ENCODE results near the gene IFITM2. TPM values are rescaled to one million over a fixed set of nuclear protein-coding genes. Genes with fewer than 3 reads are reported as not detected.

Gene IFITM2
- total and polyA plus RNA-seq, 4 donors: 8.5 to 1,441 (median 404) TPM

DNA sequence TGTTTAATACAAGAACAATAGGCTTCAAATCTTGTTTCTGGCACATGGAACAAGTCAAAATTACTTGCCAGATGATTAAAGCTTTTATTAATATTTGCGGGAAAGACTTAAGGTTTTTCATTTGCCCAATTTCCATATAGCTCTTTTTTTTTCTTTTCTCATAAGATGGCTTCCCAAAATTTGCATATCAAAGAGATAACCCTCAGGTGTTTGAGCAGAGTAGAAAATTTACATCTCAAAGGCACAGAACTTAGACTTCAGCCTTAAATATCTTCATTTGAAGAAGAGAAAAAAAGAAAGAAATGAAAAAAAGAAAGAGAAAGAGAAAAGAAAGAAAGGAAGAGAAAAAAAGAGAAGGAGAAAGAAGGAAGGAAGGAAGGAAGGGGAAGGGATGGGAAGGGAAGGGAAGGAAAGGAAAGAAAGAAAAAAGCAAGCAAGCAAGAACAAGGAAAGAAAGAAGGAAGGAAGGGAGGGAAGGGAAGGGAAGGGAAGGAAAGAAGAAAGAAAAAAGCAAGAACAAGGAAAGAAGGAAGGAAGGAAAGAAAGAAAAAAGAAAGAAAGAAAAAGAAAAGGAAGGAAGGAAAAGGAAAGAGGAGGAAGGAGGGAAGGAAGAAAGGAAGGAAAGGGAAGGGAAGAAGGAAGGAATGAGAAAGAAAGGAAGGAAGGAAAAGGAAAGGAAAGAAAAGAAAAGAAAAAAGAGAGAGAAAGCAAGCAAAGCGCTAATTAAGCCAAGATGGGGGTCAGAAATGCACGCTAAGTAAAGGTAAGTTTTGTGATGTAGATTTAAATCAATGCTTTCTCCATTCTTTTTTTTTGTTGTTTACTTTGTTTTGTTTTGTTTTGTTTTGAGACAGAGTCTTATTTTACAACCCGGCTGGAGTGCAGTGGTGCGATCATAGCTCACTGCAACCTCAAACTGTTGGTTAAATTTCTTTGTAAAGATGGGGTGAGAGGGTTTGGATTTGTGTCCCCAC lies 33.2 kb downstream of the IFITM2 start (continued):
- no peak for TF ChIP-seq HNF4G (IDR thresholded peaks at IDR 0.05)
- TF ChIP-seq NR2F2 (IDR thresholded peaks at IDR 0.05): no peak

DNA sequence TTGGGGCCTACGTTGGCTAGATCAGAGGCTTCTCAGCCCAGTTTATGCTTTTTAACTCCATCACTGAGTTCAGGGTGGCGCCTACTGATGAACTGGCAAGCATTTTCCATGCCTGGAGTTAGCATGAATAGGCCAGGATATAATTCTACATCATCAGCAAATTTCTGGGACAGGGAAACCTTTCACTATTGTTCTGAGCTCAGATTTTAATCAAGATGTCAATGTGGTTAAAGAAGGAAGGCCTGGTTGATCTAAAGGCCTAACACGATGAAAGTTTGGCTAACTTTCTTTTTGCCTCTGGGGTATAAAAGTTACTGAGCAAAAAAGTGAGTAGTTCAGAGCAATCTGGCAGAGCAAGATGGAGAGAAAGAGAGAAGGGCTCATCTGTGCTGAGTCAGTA lies 34.7 kb downstream of the IFITM2 start:
- no peaks in the 10 kb centered on the region for H3K4me1 ChIP-seq (ENCODE audit: control insufficient read depth in 4 of 4, insufficient read depth in 4 of 4, low read length in 3 of 4)
- DNase-seq (ENCODE audit: low spot score): no peak
- H3K9me3 ChIP-seq (ENCODE audit: control insufficient read depth in 4 of 4, low read length in 3 of 4): no peaks in the 10 kb centered on the region
- no peak overlapping the region for H3K27ac ChIP-seq (ENCODE audit: low read depth in 1 of 2, low read length in 2 of 2)
- H3K4me3 ChIP-seq (ENCODE audit: low read depth in 1 of 3, low read length in 3 of 3): no peak overlapping the region
- no peaks in the 10 kb centered on the region for H3K27me3 ChIP-seq (ENCODE audit: control insufficient read depth in 4 of 4, insufficient read depth in 4 of 4, low read length in 3 of 4)
- H3K36me3 ChIP-seq (ENCODE audit: control insufficient read depth in 4 of 4, insufficient read depth in 3 of 4, low read depth in 1 of 4, low read length in 3 of 4): no peaks in the 10 kb centered on the region
- TF ChIP-seq, protein P1, sequence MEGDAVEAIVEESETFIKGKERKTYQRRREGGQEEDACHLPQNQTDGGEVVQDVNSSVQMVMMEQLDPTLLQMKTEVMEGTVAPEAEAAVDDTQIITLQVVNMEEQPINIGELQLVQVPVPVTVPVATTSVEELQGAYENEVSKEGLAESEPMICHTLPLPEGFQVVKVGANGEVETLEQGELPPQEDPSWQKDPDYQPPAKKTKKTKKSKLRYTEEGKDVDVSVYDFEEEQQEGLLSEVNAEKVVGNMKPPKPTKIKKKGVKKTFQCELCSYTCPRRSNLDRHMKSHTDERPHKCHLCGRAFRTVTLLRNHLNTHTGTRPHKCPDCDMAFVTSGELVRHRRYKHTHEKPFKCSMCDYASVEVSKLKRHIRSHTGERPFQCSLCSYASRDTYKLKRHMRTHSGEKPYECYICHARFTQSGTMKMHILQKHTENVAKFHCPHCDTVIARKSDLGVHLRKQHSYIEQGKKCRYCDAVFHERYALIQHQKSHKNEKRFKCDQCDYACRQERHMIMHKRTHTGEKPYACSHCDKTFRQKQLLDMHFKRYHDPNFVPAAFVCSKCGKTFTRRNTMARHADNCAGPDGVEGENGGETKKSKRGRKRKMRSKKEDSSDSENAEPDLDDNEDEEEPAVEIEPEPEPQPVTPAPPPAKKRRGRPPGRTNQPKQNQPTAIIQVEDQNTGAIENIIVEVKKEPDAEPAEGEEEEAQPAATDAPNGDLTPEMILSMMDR (IDR thresholded peaks at IDR 0.05; ENCODE audit: low read depth, low read length, missing input control): no peak
- TF ChIP-seq HNF4A (conservative IDR thresholded peaks at IDR 0.05): no peak
- TF ChIP-seq, protein P2, sequence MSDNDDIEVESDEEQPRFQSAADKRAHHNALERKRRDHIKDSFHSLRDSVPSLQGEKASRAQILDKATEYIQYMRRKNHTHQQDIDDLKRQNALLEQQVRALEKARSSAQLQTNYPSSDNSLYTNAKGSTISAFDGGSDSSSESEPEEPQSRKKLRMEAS (IDR thresholded peaks at IDR 0.05): no peak
- TF ChIP-seq YY1 (IDR thresholded peaks at IDR 0.05): no peak
- TF ChIP-seq, protein P3, sequence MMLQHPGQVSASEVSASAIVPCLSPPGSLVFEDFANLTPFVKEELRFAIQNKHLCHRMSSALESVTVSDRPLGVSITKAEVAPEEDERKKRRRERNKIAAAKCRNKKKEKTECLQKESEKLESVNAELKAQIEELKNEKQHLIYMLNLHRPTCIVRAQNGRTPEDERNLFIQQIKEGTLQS (IDR thresholded peaks at IDR 0.05): no peak
- TF ChIP-seq JUND (IDR thresholded peaks at IDR 0.05): no peak
- no peak for TF ChIP-seq RAD21 (IDR thresholded peaks at IDR 0.05)
- no peak for TF ChIP-seq FOXA1 (IDR thresholded peaks at IDR 0.05)
- TF ChIP-seq, protein P4, sequence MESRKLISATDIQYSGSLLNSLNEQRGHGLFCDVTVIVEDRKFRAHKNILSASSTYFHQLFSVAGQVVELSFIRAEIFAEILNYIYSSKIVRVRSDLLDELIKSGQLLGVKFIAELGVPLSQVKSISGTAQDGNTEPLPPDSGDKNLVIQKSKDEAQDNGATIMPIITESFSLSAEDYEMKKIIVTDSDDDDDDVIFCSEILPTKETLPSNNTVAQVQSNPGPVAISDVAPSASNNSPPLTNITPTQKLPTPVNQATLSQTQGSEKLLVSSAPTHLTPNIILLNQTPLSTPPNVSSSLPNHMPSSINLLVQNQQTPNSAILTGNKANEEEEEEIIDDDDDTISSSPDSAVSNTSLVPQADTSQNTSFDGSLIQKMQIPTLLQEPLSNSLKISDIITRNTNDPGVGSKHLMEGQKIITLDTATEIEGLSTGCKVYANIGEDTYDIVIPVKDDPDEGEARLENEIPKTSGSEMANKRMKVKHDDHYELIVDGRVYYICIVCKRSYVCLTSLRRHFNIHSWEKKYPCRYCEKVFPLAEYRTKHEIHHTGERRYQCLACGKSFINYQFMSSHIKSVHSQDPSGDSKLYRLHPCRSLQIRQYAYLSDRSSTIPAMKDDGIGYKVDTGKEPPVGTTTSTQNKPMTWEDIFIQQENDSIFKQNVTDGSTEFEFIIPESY (IDR thresholded peaks at IDR 0.05): no peak
- TF ChIP-seq TAF1 (conservative IDR thresholded peaks at IDR 0.05): no peak
- WGBS: 77% methylated on average over 3 of the region's 3 CpGs
- H3K9ac ChIP-seq (ENCODE audit: low read depth in 1 of 2, low read length in 2 of 2): no peak overlapping the region

DNA sequence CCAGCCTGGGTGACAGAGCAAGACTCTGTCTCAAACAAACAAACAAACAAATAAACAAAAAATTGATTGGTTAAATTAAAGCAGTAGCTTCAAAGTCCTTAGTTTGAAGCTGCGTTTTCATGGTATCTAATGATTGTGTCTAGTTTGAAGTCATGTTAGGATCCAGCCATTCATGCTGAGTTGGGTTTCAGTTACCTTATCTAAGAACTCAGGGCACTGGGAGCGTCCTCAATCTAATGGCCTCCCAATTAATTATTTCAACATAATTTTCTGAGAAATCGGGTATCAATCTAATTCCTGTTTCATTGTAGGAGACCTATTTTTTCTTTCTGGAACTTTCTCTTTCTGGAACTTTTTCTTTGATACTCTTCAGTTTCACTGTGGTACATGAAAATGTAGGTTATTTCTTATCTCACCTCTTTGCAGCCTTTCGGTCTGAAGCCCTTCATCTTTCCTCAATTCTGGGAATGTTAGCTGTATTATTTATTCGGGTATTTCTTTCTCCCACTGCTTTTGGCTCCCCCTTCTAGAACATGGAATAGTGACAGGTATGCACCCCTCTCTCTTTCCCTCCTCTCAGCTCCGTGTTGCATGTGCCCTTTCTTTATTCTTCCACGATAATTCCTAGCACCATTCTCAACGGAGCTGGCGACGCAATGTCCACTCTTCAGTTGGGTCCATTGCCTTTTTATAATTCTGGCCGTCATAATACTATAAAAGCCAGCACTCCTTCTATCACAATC lies 37.4 kb downstream of the IFITM2 start:
- no peak overlapping the region for H3K9ac ChIP-seq (ENCODE audit: low read depth in 1 of 2, low read length in 2 of 2)
- no peaks in the 10 kb centered on the region for H3K27me3 ChIP-seq (ENCODE audit: control insufficient read depth in 4 of 4, insufficient read depth in 4 of 4, low read length in 3 of 4)
- no peaks in the 10 kb centered on the region for H3K9me3 ChIP-seq (ENCODE audit: control insufficient read depth in 4 of 4, low read length in 3 of 4)
- H3K36me3 ChIP-seq (ENCODE audit: control insufficient read depth in 4 of 4, insufficient read depth in 3 of 4, low read depth in 1 of 4, low read length in 3 of 4): no peaks in the 10 kb centered on the region
- no peak overlapping the region for H3K4me3 ChIP-seq (ENCODE audit: low read depth in 1 of 3, low read length in 3 of 3)
- H3K27ac ChIP-seq (ENCODE audit: low read depth in 1 of 2, low read length in 2 of 2): no peak overlapping the region
- WGBS: 96% methylated on average over 11 of the region's 11 CpGs
- H3K4me1 ChIP-seq (ENCODE audit: control insufficient read depth in 4 of 4, insufficient read depth in 4 of 4, low read length in 3 of 4): no peaks in the 10 kb centered on the region
- no peak for DNase-seq (ENCODE audit: low spot score)
- TF ChIP-seq NR2F2 (IDR thresholded peaks at IDR 0.05): no peak
- TF ChIP-seq JUND (IDR thresholded peaks at IDR 0.05): no peak
- TF ChIP-seq RXRA (IDR thresholded peaks at IDR 0.05): no peak
- TF ChIP-seq TAF1 (conservative IDR thresholded peaks at IDR 0.05): no peak
- TF ChIP-seq, protein P5, sequence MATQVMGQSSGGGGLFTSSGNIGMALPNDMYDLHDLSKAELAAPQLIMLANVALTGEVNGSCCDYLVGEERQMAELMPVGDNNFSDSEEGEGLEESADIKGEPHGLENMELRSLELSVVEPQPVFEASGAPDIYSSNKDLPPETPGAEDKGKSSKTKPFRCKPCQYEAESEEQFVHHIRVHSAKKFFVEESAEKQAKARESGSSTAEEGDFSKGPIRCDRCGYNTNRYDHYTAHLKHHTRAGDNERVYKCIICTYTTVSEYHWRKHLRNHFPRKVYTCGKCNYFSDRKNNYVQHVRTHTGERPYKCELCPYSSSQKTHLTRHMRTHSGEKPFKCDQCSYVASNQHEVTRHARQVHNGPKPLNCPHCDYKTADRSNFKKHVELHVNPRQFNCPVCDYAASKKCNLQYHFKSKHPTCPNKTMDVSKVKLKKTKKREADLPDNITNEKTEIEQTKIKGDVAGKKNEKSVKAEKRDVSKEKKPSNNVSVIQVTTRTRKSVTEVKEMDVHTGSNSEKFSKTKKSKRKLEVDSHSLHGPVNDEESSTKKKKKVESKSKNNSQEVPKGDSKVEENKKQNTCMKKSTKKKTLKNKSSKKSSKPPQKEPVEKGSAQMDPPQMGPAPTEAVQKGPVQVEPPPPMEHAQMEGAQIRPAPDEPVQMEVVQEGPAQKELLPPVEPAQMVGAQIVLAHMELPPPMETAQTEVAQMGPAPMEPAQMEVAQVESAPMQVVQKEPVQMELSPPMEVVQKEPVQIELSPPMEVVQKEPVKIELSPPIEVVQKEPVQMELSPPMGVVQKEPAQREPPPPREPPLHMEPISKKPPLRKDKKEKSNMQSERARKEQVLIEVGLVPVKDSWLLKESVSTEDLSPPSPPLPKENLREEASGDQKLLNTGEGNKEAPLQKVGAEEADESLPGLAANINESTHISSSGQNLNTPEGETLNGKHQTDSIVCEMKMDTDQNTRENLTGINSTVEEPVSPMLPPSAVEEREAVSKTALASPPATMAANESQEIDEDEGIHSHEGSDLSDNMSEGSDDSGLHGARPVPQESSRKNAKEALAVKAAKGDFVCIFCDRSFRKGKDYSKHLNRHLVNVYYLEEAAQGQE (IDR thresholded peaks at IDR 0.05): no peak
- TF ChIP-seq YY1 (IDR thresholded peaks at IDR 0.05): no peak
- TF ChIP-seq FOXA2 (IDR thresholded peaks at IDR 0.05): no peak
- no peak for TF ChIP-seq EGR1 (IDR thresholded peaks at IDR 0.05; ENCODE audit: low read depth in 2 of 2)
- no peak for TF ChIP-seq GABPA (IDR thresholded peaks at IDR 0.05 in 1 of 2, conservative IDR thresholded peaks at IDR 0.05 in 1 of 2)
- TF ChIP-seq, protein P3 (IDR thresholded peaks at IDR 0.05): no peak
- no peak for TF ChIP-seq FOXA1 (IDR thresholded peaks at IDR 0.05)
- TF ChIP-seq, protein P2 (IDR thresholded peaks at IDR 0.05): no peak
- TF ChIP-seq RAD21 (IDR thresholded peaks at IDR 0.05): no peak
- TF ChIP-seq HNF4G (IDR thresholded peaks at IDR 0.05): no peak
- TF ChIP-seq SP1 (IDR thresholded peaks at IDR 0.05): no peak

Data from liver (tissue), 9 donors.